Measurements from ENCODE around the gene EPAS1.

The EPAS1 gene

DNA sequence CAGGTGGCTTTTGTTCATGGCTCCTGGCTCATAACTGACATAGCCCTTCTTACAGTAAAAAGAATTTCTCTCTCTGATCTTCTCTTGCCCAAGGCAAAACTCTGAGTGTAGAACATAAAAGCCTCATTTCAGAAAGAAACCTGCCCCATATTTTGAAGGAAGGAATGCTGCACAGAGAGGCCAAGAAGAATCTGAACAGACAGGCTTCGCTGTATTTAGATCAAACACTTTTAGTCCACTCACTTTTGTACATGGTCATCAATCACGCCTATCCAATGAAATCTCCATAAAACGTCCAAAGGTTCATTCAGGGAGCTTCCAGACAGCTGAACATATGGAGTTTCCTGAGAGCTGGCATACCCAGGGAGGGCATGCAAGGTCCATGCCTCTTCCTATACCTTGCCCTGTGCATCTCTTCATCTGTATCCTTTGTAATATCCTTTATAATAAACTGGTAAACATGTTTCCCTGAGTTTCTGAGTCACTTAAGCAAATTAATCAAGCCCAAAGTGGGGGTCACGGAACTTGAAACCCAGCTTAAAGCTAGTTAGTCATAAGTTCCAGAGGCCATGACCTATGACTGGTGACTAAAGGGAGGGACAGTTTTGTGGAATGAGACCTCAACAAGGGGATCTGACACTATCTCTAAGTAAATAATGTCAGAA, 119.7 kb downstream of the EPAS1 start:
- FAIRE-seq: no peak

GRCh38 chr2:46420945-46421344, 123.7 kb downstream of the EPAS1 start:
- TF ChIP-seq, protein P1, sequence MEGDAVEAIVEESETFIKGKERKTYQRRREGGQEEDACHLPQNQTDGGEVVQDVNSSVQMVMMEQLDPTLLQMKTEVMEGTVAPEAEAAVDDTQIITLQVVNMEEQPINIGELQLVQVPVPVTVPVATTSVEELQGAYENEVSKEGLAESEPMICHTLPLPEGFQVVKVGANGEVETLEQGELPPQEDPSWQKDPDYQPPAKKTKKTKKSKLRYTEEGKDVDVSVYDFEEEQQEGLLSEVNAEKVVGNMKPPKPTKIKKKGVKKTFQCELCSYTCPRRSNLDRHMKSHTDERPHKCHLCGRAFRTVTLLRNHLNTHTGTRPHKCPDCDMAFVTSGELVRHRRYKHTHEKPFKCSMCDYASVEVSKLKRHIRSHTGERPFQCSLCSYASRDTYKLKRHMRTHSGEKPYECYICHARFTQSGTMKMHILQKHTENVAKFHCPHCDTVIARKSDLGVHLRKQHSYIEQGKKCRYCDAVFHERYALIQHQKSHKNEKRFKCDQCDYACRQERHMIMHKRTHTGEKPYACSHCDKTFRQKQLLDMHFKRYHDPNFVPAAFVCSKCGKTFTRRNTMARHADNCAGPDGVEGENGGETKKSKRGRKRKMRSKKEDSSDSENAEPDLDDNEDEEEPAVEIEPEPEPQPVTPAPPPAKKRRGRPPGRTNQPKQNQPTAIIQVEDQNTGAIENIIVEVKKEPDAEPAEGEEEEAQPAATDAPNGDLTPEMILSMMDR (IDR thresholded peaks at IDR 0.05; ENCODE audit: insufficient read depth, missing control alignments): no peak
- no peak for FAIRE-seq
- no peak for DNase-seq (ENCODE audit: insufficient read length, low spot score)

More for the DNA sequence above, 119.7 kb downstream of the EPAS1 start:
- no peak for DNase-seq (ENCODE audit: insufficient read length, low spot score)
- TF ChIP-seq, protein P1 (IDR thresholded peaks at IDR 0.05; ENCODE audit: insufficient read depth, missing control alignments): no peak

- TF ChIP-seq, protein P1 (IDR thresholded peaks at IDR 0.05; ENCODE audit: insufficient read depth, missing control alignments): no peak
- no peak for FAIRE-seq
Measured at GRCh38 chr2:46421361-46421760, 124.2 kb downstream of the EPAS1 start.

DNA sequence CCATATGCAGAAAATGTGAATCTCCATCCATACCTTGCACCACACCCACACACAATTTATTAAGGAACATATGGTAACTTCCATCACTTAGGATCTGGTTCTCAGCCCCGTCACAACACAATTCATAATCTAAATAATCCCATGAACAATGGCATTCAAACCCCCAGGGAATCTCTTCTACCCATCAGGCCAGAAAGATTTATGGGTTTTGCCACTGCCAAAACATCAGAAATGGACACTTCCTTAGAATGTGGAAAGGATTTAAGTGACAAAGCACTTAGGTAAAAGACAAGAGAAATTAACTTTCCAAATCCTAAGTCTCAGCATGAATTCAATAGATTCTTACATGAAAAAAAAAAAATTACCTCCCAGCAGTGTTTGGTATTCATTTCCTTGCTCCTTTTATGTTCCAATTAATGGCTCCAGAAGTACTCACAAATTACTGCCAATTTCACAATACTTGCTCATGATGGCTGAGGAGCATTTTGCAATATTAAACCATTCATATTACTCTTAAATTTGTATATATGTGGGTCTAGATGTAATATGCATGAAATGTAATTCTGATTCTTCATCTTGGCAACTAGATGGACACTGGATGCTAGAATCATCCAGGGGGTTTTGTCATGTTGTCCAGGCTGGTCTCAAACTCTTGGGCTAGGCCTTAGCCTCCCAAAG, 125.6 kb downstream of the EPAS1 start:
- TF ChIP-seq, protein P1 (IDR thresholded peaks at IDR 0.05; ENCODE audit: insufficient read depth, missing control alignments): no peak
- DNase-seq (ENCODE audit: insufficient read length, low spot score) (no peak), FAIRE-seq (no peak)

More at GRCh38 chr2:46421361-46421760, 124.2 kb downstream of the EPAS1 start:
- DNase-seq (ENCODE audit: insufficient read length, low spot score): no peak

- TF ChIP-seq, protein P1 (IDR thresholded peaks at IDR 0.05; ENCODE audit: insufficient read depth, missing control alignments): no peak
Measured at GRCh38 chr2:46424937-46425336, 127.7 kb downstream of the EPAS1 start.

GRCh38 chr2:46428911-46429436, 131.8 kb downstream of the EPAS1 start:
- TF ChIP-seq, protein P1 (IDR thresholded peaks at IDR 0.05; ENCODE audit: insufficient read depth, missing control alignments): no peak
- DNase-seq (ENCODE audit: insufficient read length, low spot score): no peak
- no peak for FAIRE-seq

More at GRCh38 chr2:46424937-46425336, 127.7 kb downstream of the EPAS1 start:
- FAIRE-seq: no peak
- no peak for DNase-seq (ENCODE audit: insufficient read length, low spot score)

GRCh38 chr2:46430413-46430812, 133.2 kb downstream of the EPAS1 start:
- TF ChIP-seq, protein P1 (IDR thresholded peaks at IDR 0.05; ENCODE audit: insufficient read depth, missing control alignments): no peak
- FAIRE-seq (no peak), DNase-seq (ENCODE audit: insufficient read length, low spot score) (no peak)

Measured in D721Med (cell line).